HG03520 (cell line): ENCODE data around the gene SYT2.
"Not testable (repeated sequence)": the region's sequence is repeated elsewhere in the genome, so short reads cannot be mapped to it uniquely, and the experiment has no call there.

Experiments
- ATAC-seq: cut with Tn5 transposase; IDR thresholded peaks from one replicate; pipeline ENCODE4 v1.9.1; 2021; ENCODE audit warnings: mild to moderate bottlenecking, moderate library complexity; ENCODE audit not compliant: unreplicated experiment

Gene SYT2

GRCh38 chr1:202710070-202711045 is at the start of gene SYT2:
TSS of gene SYT2 (minus strand) at chr1:202710454. CDS start at chr1:202605772, 104,682 bp downstream.
- no peak for ATAC-seq

GRCh38 chr1:202756391-202756790 is 46.1 kb upstream of the SYT2 start:
- ATAC-seq = no peak

GRCh38 chr1:202754293-202754692 is 44.0 kb upstream of the SYT2 start:
- ATAC-seq = no peak

GRCh38 chr1:202752774-202753173 is 42.5 kb upstream of the SYT2 start:
- no peak for ATAC-seq

- ATAC-seq = no peak
Measured at GRCh38 chr1:202750761-202751160, 40.5 kb upstream of the SYT2 start.

GRCh38 chr1:202750024-202750423 is 39.8 kb upstream of the SYT2 start:
- ATAC-seq = no peak

- no peak for ATAC-seq
Measured at GRCh38 chr1:202745323-202745888, 35.2 kb upstream of the SYT2 start.

- not testable (repeated sequence) for ATAC-seq
Measured at GRCh38 chr1:202744770-202745169, 34.5 kb upstream of the SYT2 start.

- no peak for ATAC-seq
Measured at GRCh38 chr1:202742496-202742895, 32.2 kb upstream of the SYT2 start.

GRCh38 chr1:202733251-202733650 is 23.0 kb upstream of the SYT2 start:
- ATAC-seq = no peak

GRCh38 chr1:202728951-202729350 is 18.7 kb upstream of the SYT2 start:
- ATAC-seq = no peak

- no peak for ATAC-seq
Measured at GRCh38 chr1:202725526-202725925, 15.3 kb upstream of the SYT2 start.

- ATAC-seq = no peak
Measured at GRCh38 chr1:202723708-202724107, 13.5 kb upstream of the SYT2 start.

GRCh38 chr1:202723046-202723445 is 12.8 kb upstream of the SYT2 start:
- not testable (repeated sequence) for ATAC-seq

- ATAC-seq = no peak
Measured at GRCh38 chr1:202716654-202717053, 6.4 kb upstream of the SYT2 start.

- not testable (repeated sequence) for ATAC-seq
Measured at GRCh38 chr1:202714202-202714601, 3.9 kb upstream of the SYT2 start.

- no peak for ATAC-seq
Measured at GRCh38 chr1:202713110-202713509, 2.9 kb upstream of the SYT2 start.

- ATAC-seq = no peak
Measured at GRCh38 chr1:202711949-202712635, 1.8 kb upstream of the SYT2 start.

- ATAC-seq = no peak
Measured at GRCh38 chr1:202709276-202710041, 795 bp downstream of the SYT2 start.

- ATAC-seq = no peak
Measured at GRCh38 chr1:202708456-202709275, 1.6 kb downstream of the SYT2 start.
